Astrocyte of the cerebellum (primary cell): ENCODE results near the gene REPIN1.

Source experiments
- DNase-seq: peaks from one replicate; pipeline ENCODE4 v3.0.0-alpha.2; 2011; ENCODE audit warnings: low read depth
- H3K4me3 ChIP-seq: 2 replicates; pipeline ENCODE4 v1.5.1; 2011; ENCODE audit warnings: mild to moderate bottlenecking, low read depth, low read length, moderate library complexity
- in situ Hi-C: cut with HindIII; loops from 2 replicates; pipeline ENCODE4 v1.10.0; 2017; ENCODE audit warnings: low sequenced_read_pairs
- TF ChIP-seq, protein P1 (sequence below): IDR thresholded peaks from 2 replicates; pipeline ENCODE4 v1.5.1; 2012; ENCODE audit warnings: low read length, low read depth, moderate library complexity, mild to moderate bottlenecking; ENCODE audit errors: missing control alignments

Gene REPIN1

DNA sequence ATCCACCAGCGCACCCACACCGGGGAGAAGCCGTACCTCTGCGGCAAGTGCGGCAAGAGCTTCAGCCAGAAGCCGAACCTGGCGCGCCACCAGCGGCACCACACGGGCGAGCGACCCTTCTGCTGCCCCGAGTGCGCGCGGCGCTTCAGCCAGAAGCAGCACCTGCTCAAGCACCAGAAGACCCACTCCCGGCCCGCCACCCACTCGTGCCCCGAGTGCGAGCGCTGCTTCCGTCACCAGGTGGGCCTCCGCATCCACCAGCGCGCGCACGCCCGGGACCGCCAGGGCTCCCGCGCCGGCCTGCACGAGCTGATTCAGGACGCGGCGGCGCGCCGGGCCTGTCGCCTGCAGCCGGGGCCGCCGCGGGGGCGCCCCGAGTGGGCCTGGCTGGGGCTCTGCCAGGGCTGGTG is 28.2 kb downstream of the REPIN1 start:
- no peak overlapping the region for H3K4me3 ChIP-seq
- TF ChIP-seq, protein P1, sequence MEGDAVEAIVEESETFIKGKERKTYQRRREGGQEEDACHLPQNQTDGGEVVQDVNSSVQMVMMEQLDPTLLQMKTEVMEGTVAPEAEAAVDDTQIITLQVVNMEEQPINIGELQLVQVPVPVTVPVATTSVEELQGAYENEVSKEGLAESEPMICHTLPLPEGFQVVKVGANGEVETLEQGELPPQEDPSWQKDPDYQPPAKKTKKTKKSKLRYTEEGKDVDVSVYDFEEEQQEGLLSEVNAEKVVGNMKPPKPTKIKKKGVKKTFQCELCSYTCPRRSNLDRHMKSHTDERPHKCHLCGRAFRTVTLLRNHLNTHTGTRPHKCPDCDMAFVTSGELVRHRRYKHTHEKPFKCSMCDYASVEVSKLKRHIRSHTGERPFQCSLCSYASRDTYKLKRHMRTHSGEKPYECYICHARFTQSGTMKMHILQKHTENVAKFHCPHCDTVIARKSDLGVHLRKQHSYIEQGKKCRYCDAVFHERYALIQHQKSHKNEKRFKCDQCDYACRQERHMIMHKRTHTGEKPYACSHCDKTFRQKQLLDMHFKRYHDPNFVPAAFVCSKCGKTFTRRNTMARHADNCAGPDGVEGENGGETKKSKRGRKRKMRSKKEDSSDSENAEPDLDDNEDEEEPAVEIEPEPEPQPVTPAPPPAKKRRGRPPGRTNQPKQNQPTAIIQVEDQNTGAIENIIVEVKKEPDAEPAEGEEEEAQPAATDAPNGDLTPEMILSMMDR: no peak
- no peak for DNase-seq
- in situ Hi-C loops: no loop called here

DNA sequence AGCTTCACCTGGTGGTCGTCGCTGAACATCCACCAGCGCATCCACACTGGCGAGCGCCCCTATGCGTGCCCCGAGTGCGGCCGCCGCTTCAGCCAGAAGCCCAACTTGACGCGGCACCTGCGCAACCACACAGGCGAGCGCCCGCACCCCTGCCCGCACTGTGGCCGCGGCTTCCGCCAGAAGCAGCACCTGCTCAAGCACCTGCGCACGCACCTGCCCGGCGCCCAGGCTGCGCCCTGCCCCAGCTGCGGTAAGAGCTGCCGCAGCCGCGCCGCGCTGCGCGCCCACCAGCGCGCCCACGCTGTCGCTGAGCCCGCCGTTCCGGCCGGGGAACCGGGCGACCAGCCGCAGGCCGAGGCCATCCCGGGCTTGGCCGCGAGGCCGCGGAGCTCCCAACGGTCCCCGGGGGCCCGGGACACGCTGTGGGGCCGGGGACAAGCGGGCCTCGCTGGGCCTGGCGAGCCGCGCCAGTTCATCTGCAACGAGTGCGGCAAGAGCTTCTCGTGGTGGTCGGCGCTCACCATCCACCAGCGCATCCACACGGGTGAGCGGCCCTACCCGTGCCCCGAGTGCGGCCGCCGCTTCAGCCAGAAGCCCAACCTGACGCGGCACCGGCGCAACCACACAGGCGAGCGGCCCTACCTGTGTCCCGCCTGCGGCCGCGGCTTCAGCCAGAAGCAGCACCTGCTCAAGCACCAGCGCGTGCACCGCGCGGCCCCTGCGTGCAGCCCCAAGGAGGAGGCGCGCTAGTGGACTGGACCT is 28.9 kb downstream of the REPIN1 start:
- TF ChIP-seq, protein P1: no peak
- in situ Hi-C loops: no loop called here
- H3K4me3 ChIP-seq: no peak overlapping the region
- no peak for DNase-seq

DNA sequence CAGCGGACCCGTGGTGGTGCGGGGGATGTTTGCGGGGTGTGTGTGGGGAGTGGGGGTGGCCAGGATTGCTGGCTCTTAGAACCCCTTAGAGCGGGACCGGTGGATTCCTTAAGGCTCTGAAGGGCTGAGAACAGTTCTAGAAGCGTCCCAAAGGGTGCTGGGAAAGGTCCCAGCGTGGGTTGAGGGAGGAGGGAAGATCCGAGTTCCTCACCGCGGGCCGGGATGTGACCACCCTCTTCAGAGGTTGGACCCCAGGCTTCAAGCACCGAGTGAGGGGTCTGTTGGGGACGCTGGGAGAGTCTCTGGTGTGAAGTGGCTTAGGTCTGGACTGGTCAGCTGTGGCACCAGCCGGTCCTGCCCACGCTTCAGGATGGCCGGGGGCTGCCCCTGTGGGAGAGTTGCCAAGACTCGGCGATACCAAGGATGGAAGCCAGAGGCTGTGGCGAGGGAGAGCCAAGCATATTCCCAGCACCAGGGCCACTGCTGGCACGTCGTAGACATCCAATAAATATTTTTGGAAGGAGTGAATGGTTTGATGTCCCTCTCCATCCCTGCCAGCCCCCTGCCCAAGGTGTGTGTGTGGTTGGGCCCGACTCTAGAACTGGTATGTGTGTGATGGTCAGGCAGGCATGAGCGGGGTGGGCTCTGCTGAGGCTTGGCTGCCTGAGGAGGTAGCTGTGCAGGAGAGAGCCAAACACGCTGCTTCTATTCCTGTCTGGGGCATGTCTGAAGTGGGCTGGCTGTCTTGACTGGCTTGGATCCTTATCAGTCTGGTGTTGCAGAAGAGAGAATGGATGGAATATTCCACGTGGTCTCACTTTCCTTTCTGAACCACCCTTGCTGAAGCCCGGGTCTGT is 29.7 kb downstream of the REPIN1 start:
- in situ Hi-C loops: no loop called here

DNA sequence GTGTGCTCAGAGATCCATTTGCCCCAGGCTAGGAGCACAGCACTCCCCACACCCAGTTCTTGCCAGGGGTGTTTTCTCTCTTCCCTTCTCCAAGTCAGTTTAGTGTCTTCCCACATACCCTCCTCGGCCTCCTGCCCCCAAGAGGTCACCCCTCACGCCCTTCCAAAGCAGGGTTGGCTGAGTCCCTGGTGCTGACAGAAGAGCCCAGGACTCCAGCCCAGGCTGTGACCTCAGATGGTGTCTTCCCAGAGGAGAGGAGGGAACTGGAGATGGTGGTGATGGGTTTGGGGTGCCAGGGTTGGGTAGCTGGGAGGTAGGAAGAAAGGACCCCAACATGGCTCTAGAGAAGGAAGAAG is 30.3 kb downstream of the REPIN1 start:
- no peak for DNase-seq
- TF ChIP-seq, protein P1: no peak
- in situ Hi-C loops: no loop called here
- no peak overlapping the region for H3K4me3 ChIP-seq

More for the DNA sequence above, 29.7 kb downstream of the REPIN1 start:
- no peak for DNase-seq
- no peak overlapping the region for H3K4me3 ChIP-seq
- TF ChIP-seq, protein P1: no peak

DNA sequence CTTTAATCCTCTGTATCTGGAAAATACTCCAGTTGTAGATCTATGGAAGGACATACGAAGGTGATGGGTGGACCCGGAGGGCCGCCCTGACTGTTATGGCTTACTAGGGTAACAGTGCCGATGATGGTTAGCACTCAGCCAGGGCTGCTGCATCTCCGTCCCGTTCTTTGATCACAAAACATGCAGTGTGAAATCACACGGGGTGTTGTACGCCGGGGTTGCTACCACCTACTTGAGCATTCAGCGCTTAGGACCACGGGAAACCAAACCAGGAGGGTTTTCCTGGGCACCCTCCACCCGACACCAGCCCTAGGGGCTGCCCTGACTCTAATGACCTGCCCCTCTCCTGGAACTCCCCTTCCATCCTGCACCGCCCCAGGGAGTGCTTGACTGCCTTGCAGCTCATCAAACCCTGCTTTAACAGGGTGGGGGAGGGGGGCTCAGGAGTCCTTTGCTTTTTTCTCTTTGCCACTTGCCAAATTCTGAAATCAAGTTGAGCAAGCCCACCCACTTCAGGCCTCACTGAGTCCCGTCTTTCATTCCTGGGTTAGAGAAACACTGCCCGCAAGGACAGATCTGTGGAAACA is 30.9 kb downstream of the REPIN1 start:
- TF ChIP-seq, protein P1: no peak
- in situ Hi-C loops: no loop called here
- no peak overlapping the region for H3K4me3 ChIP-seq
- DNase-seq: no peak

DNA sequence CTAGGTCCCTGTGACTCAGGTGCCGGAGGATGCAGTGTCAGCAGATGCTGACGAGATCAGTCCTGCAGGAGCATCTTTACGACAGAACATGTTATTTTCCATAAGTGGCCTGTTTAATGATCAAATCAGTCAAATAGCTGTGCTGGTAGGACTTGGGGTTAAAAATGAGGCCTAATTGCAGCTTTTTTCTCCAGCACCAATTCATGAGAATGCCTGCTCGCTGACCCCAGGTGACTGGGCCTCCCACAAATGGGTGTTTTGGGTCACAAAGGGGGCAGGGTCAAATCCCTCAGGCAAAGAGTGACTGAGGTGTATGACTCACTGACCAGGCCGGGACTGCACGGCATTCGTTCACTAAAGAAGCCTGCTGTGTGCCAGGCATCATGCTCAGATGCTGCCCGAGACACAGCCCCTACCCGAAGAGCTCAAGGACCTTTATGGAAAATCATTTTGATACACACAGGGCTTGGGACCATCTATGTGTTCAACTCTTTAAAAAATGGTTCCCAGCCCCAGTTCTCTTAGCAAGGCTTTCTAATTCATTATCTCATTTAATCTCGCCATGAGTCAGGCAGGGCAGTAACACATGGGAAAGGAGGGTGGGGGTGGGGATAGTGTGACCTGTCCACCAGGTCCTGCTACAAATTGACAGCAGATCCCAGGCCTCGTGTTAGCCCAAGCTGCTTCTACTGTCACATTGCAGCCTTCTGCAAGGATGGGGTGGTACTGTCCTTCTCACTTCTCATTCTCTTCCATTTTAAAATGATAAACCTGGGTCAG is 31.6 kb downstream of the REPIN1 start:
- H3K4me3 ChIP-seq: no peak overlapping the region
- no peak for DNase-seq
- TF ChIP-seq, protein P1: no peak
- in situ Hi-C loops: no loop called here
